Left cardiac atrium (tissue), 4 donors: ENCODE results near the gene QTRT2. TPM values are rescaled to one million over a fixed set of nuclear protein-coding genes. Genes with fewer than 3 reads are reported as not detected.

Experiments used
- ATAC-seq, 2 donors: fragments of 200-7000 bp; cut with Tn5 transposase; one replicate each; pipeline ENCODE4 v1.9.1; 2020; ENCODE audit warnings: mild to moderate bottlenecking in 2 of 2, moderate library complexity in 2 of 2
- DNase-seq: peaks from one replicate; pipeline ENCODE4 v3.0.0-alpha.2; 2020
- intact Hi-C, 2 donors: fragments of 100-400 bp; cut with DNase I; formaldehyde crosslinking; loops; one replicate each; pipeline versions ENCODE4 v1.14.1 to v1.15.1; 2022 to 2023
- total RNA-seq, 2 donors: library from RNA; stranded (reverse); fragmentation: NEBNext Ultra II Directional; extraction: Animal tissue kit (Norgen Biotek cat#: 25700); gene quantifications; one replicate each; pipeline ENCODE4 v1.2.1, GENCODE V29; 2021
- donor health status: DM: no; HTN: yes; CAD: no.
- donor health status: DM: no; HTN: yes; CAD: no; lungs with severe emphysema.
- donor health status: DM: yes; HTN: yes; CAD: no.
- donor health status: Dilated cardiomyopathy.

Gene QTRT2
- total RNA-seq, 2 donors from 2014 or later = 7.7 to 11.4 TPM

DNA sequence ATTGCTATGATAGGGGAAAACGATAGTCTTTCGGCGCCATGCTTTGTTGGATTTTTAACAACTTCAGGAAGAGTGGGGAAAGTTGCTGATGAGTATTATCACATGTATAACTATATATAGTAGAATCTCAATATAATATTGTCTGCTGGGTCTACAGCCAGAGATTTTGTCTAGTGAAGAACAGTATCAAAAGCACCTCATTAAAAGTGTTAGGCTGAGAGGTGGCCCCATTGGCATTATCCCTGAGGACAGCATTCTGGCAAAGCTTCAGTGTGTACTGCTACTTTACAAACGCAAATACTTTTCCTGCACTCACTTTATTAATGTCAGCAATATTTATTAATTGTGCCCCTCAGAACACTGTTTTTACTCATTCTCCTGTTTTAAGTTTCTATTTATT lies 11.8 kb downstream of the QTRT2 start:
- intact Hi-C loops = no loop called here
- ATAC-seq = no peak
- no peak for DNase-seq

DNA sequence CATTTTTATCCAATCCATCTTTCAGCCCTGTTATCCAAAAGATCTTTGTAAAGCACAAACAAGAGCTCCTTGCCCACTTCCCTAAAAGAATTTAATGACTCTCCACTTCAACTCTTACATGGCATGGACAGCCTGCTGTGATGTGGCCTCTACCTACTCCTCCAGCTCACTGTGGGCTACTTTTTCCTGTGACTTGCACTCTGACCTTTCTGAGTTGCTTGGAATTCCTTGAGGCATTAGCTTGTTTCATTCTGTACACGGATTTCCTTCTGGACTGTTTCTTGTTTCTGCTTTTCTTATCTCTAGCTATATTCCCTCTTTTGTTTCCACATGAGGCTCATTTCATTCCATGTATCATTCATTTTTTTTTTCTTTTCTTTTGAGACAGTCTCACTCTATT lies 15.2 kb downstream of the QTRT2 start:
- intact Hi-C loops = no loop called here
- DNase-seq (no peak), ATAC-seq (no peak)

DNA sequence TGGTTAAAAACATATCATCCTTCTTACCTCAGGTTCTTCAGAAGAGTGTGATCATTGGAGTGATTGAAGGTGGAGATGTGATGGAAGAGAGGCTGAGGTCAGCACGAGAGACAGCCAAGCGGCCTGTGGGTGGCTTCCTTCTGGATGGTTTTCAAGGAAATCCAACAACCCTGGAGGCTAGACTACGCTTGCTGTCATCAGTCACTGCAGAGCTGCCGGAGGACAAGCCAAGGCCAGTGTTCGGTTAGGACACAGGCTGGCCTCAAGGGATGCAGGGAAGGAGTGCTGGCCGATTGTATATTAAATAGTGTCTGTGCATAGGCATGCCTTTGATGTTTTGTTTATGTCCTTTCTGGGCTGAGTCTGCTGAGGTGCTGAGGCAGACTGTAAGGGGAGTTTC lies 20.2 kb downstream of the QTRT2 start:
- DNase-seq (no peak), ATAC-seq (no peak)
- intact Hi-C loops = no loop called here

DNA sequence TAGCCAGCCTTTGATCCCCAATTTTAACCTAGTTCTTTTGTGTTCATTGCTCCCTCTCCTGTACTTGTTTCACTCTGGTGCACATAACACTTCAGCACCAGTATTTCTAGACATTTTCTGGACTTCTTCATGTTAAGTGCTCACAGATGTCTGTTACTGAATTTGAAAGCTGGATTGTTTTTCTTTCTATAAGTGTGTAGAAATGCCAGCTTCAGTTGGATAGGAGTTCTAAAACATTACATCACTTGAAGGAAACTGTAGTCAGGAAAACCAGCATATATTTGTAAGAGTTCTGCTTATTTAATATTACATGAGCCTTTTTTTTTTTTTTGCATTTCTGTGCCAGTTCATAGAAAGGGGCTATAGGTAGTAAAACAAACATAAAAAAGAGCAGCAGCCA lies 21.6 kb downstream of the QTRT2 start:
- no peak for ATAC-seq
- intact Hi-C loops = no loop called here
- no peak for DNase-seq

DNA sequence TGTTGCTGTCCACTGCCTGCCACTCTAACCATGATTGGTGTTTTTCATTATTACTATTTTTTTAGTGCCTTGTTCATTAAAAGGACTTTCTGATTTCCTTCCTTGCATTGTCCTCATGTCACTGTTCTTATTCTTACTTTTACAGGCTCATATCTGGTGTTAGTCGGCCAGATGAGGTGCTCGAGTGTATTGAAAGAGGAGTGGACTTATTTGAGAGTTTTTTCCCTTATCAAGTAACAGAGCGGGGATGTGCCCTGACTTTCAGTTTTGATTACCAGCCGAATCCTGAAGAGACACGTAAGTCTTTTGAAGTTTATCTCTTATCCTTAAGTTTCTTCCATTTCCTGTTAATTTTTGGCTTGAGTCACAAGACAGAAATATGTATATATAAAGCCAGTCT lies 23.2 kb downstream of the QTRT2 start:
- DNase-seq (no peak), ATAC-seq (peak in 1 of 2 donors; percentile 49)
- intact Hi-C loops = no loop called here

DNA sequence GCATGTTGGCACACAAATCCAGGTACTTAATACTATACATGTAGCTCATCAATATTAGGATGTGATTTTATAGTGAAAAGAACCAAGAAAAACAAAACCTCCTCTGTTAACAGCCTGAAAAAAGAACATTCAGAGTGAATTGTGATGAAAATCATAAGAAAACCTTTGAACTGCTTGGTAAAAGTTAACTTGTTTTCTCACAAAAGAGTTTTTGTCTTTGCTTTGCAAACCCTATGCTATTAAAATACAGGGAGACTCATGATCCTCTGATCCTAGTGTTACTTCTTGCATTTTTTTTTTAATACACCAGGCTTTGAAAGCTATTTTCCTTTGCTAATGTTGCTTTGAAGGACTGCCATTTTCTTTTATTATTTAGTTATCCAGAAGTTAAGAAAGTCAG lies 23.7 kb downstream of the QTRT2 start:
- intact Hi-C loops = no loop called here
- ATAC-seq = no peak
- no peak for DNase-seq

DNA sequence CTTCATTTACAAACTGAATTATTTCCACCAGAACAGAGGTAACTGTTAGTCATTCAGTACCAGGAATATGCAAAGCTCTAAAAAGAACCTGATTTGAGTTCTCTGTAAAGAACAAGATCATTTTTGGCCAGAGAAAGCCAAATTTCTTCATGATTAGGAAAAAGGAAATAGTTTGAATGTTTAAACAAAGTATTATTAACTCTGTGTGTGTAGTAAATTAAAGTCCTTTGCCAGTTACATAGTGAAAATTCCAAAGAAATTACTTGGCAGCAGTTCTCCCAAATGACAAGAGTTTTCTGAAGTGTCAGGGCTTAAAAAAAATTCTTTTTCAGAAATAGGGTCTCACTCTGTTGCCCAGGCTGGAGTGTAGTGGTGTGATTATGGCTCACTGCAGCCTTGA lies 24.5 kb downstream of the QTRT2 start:
- intact Hi-C loops = no loop called here
- DNase-seq = no peak

DNA sequence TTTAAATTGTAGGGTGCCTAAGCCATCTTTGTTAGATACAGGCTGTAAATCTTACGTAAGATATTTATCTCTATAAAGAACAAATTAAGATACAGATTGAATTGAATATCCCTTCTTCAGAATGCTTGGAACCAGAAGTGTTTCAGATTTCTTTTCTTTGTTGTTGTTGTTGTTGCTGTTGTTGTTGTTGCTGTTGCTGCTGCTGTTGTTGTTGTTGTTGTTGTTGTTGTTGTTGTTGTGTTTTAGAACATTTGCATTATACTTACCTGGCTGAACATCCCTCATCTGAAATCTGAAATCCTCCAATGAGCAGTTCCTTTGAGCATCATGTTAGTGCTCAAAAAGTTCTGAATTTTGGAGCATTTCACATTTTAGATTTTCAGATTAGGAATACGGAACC lies 26.6 kb downstream of the QTRT2 start:
- DNase-seq (no peak), ATAC-seq (no peak)
- intact Hi-C loops = no loop called here

More for the DNA sequence above, 24.5 kb downstream of the QTRT2 start:
- ATAC-seq = no peak

DNA sequence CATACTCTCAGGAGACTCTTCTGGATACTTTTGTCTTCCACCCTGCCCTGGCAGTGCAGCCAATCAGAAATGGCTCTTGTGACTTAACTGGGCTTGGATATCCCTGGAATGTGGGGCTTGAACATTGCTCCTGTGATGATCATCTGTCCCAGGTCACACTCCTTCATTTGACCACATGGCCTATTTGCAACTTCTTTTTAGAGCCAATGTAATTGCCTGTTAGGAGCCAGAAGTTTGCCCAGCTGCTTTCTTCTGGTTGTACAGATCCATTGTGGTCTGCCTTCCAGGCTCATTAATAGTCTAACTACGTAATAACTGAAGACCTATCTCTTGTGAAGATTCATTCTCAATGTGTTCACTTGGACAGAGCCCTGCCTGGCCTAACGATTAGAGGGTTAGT lies 29.8 kb downstream of the QTRT2 start:
- ATAC-seq = no peak
- intact Hi-C loops = no loop called here
- DNase-seq = no peak

DNA sequence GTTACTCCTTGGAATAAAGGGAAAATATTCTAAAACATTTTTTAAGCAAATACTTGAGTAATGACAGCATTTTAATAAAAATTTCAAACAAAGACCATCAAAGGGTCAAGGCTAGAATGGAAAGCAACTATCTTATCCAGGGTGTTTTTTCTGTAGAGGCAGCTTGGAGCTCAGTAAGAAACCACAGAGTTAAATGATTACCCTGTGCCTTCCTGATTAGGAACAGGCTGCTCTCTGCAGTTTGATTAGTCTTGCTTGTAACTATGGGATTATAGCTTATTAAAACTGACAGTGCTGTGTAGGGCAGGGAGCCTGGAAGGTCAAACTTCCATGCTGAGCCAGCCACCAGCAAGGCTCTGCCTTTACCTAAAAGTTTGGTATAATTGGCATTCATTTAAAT lies 33.1 kb downstream of the QTRT2 start:
- intact Hi-C loops = no loop called here
- ATAC-seq = no peak
- DNase-seq = no peak

DNA sequence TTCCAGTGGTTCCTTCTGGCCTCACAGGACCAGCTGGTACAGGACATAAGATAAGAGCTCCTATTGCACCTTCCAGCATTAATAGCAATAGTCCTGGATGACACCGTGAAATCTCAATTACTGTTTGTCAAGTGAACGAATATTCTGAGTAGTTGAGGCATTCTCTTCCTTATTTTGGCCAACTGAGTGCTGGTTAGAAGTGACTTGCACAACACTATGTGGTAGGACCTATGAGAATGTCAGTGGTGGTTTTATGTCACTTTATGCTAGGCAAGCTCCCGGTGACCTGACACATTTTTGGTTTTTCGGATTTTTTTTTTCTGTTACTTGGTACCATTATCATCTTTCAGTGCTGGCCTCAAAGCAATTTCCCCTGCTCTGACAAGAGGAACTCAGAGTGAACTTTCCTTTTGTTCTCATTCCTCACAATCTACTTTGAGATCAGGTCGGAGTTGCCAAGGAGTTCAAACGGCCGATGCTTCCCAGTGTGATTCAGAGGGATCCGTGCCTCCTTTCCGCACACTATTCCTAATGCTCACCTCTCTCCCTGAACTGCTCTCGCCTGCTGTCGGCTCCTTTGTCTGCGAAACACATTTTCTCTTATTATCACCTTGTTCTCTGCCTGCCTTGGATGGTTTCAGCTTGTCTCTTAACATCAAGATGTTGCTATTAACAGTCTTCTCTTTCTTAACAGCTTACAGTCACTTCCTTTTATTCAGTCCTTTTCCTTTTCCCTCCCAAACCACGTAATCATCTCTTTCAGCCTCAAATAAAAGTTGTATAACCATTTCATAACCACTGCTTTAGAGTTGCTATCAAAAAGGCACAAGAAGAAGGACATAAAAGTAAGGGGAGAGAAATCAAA lies 35.8 kb downstream of the QTRT2 start:
- intact Hi-C loops = no loop called here
- DNase-seq = peak; percentile 24
- ATAC-seq = peak in 1 of 2 donors; percentile 70

DNA sequence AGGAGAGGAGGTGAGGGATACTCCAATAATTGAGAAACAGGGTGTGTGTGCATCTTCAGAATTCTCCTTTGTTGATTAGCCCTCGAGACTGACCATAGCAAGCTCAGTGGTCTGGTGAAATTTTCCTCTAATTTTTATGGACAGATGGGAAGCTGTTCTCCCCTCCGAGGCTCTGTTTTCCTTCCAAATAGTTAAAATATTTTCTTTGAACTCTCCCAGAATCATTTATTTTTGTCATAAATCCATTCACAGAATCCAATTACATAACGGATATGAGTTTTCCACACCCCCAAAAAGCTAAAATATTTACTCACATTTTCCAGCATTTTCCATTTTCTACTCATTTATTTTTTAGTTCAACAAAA lies 36.5 kb downstream of the QTRT2 start:
- ATAC-seq (no peak), DNase-seq (no peak)
- intact Hi-C loops = no loop called here

DNA sequence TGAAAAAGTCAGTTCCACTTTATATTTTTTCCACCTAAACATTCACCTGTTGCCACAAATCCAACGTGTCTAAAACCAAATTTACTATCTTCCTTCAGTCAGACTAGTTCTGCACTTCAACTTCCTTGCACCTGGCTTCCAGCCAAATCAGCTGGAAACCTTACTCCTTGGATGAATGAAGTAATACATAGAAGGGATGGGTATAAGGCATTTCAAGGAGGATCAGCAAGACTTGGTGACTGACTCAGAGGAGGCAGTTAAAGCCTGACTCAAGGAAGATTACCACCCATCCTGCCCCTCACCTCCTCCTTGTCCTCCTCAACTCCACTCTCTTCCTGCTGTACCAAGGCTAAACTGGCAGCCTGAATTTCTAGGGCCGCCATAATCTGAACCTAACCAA lies 37.1 kb downstream of the QTRT2 start:
- ATAC-seq (peak; percentile 57 to 87), DNase-seq (peak; percentile 51)

DNA sequence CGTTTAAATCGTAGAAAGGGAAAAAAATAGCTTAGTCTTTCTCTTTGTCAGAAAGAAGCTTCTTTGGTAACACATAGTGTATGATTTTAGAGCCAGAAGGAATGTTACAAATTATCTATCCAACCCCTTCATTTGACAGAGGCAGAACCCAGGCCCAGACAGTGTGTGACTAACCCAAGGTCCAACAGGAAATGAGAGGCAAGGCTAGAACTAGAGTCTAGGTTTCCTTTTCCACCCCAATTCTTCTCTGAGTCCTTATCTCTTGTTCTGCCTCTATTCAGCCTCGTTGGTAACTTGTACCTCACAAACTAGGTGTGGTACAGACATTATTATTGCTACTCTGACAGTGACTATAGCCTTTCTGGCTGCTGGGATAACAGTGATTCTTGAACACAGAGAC lies 39.3 kb downstream of the QTRT2 start:
- DNase-seq = no peak
- no peak for ATAC-seq
- intact Hi-C loops = no loop called here

More for the DNA sequence above, 37.1 kb downstream of the QTRT2 start:
- intact Hi-C loops = no loop called here

DNA sequence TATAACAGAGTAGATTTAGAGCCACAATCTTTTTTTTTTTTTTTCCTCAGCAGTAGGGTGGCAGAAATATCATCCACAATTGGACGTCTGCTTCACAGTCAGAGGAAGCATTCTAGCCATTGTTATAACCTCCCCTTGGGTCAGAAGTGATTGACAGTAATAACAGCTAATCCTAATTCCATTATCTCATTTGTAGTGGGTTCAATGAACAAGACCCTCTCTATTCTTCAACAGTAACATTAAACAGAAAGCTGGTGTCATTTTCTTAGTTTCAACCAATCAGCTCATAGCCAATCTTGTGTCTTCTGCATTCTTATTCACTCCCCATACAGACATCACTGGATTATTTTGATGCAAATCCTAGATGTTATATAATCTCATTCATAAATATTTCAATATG lies 44.6 kb downstream of the QTRT2 start:
- ATAC-seq = no peak
- intact Hi-C loops = no loop called here
- DNase-seq = no peak

DNA sequence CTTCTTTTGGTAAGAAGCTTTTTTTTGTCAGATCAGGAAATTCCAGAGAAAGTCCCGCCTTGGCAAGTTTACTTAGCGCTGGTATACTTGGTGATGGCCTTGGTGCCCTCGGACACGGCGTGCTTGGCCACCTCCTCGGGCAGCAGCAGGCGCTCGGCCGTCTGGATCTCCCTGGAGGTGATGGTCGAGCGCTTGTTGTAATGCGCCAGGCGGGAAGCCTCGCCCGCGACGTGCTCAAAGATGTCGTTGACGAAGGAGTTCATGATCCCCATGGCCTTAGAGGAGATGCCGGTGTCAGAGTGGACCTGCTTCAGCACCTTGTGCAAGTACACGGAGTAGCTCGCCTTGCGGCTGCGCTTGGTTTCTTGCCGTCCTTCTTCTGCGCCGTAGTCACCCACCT lies 46.6 kb downstream of the QTRT2 start:
- intact Hi-C loops = no loop called here
- DNase-seq (no peak), ATAC-seq (no peak)

DNA sequence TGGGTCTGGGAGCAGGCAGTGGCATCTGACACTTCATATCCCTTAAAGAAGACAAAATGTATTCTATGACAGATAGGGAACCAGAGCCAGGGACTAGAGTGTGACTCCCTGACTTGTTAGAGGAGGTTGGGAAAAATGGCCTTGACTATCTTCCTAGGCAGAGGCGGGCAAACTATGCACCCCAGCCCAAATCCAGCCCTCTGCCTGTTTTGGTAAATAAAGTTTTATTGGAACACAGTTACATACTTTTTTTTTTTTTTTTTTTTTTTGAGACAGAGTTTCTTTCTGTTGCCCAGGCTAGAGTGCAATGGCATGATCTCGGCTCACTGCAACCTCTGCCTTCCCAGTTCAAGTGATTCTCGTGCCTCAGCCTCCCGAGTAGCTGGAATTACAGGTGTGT lies 47.3 kb downstream of the QTRT2 start:
- ATAC-seq = no peak
- no peak for DNase-seq
- intact Hi-C loops = no loop called here

DNA sequence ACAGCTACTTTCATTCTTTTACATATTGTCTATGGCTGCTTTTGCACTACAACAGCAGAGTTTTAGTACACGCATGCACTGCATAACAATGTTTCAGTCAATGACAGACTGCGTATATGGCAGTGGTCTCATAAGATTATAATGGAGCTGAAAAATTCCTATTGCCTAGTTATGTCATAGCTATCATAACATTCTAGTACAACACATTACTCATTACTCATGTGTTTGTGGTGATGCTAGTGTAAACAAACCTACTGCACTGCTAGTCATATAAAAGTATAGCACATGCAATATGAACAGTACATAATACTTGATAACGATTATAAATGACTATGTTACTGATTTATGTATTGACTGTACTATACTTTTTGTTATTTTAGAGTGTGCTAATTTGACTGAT lies 47.9 kb downstream of the QTRT2 start:
- DNase-seq = no peak
- intact Hi-C loops = no loop called here
- ATAC-seq = no peak

DNA sequence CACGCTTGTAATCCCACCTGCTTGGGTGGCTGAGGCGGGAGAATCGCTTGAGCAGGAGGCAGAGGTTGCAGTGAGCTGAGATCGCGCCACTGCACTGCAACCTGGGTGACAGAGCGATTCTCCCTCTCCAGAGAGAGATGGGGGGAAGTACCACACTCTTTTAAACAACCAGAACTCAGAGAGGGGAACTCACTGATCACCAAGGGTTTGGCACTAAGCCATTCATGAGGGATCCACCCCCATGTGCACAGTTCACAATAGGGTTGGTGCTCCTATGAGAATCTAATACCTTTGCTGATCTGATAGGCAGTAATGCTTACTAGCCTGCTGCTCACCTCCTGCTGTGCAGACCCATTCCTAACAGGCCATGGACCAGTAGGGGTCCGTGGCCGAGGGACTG lies 51.6 kb downstream of the QTRT2 start:
- DNase-seq = no peak
- ATAC-seq = no peak
- intact Hi-C loops = no loop called here

DNA sequence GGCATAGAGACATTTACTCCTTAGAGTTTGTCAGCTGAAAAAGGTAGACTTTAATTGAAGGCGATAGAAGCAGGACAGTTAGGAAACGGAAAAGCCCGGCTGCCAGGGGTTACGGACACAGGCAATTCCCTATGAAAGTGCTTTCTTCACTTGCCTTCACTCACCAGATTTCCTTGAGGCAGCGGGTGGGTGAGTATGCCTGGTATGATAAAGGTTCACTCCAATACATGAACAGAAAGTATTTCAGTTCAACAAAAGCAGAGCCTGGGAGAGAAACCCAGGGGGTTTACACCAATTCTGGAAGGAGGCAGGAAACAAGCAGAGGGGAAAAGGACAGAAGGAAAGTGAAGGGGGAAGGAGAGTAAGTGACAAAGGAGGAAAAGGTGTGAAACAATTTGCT lies 53.9 kb downstream of the QTRT2 start:
- DNase-seq = no peak
- intact Hi-C loops = no loop called here
- ATAC-seq = no peak

DNA sequence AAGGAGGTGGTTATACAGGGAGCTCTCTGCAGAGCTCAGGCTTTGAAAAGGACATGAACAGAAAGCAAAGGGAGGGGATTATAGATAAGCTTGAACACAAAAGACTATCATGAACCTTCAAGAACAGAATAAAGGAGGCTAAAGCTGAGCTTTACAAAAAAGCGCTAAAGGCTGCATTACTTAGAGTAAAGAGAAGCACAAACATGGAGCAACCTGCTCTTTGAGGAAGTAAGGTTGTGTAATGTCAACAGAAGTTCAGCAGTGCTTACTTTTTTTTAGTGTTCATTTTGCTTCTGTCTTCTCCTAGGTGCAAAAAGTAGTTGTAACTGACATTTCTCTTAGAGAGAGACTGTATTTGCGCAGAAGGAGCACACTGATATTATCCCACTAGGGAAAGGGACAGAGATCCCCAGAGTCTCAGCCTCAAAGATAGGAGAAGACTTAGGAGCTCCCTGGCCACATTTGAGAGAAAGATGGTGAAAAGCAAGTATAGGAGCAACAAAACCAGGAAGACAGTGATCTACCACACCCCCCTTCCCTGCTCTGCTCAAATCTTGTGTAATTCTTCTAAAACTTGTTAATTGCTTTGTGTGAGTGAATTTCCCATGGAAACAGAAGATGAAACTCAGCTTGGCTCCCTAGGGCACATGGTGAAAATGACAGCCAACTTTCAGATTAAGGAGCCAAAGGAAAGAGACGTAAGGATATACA lies 54.7 kb downstream of the QTRT2 start:
- ATAC-seq = no peak
- DNase-seq = no peak
- intact Hi-C loops = no loop called here
